HG02759 (cell line): Measurements from ENCODE around the gene RFPL1.
A peak's percentile ranks its signal among the peaks of the same experiment; 100 is the strongest.
"Not testable (repeated sequence)": the region's sequence is repeated elsewhere in the genome, so short reads cannot be mapped to it uniquely, and the experiment has no call there.

Experiments used
- ATAC-seq: cut with Tn5 transposase; IDR thresholded peaks from one replicate; pipeline ENCODE4 v1.9.1; 2021; ENCODE audit warnings: mild to moderate bottlenecking, moderate library complexity; ENCODE audit not compliant: unreplicated experiment

RFPL1 gene

DNA sequence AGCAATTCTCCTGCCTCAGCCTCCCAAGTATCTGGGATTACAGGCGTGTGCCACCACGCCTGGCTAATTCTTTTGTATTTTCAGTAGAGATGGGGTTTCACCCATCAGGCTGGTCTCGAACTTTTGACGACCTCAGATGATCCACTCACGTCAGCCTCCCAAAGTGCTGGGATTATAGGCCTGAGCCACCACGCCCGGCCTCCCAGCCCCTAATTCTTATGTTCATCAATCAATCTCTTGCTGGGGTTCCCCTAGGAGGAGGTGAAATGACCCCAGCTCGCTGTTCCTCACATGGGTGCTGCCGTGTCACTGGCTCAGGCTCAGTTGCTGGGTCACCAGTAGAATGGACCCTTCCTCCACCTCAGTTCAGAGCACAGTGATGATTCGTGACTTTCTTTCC is at the start of gene RFPL1:
Gene RFPL1 (plus strand): TSS at position 301 of the 400 bp plus-strand sequence.
- not testable (repeated sequence) for ATAC-seq

DNA sequence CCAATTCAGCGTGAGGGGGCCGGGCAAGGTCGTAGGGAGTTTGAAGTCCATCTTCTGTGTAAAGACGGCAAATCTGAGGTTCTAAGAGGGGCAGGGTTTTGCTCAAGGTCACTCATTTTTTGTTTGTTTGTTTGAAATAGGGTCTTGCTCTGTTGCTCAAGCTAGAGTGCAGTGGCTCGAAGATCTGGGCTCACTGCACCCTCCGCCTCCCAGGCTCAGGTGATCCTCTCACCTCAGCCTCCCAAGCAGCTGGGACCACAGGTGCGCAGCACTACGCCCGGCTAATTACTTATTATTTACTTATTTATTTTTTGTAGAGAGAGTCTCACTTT is 49.7 kb upstream of the RFPL1 start:
- peak; percentile 8 for ATAC-seq

GRCh38 chr22:29390270-29390669 is 48.1 kb upstream of the RFPL1 start:
- ATAC-seq: no peak

- ATAC-seq: no peak
Observed at GRCh38 chr22:29391546-29391945, 46.8 kb upstream of the RFPL1 start.

- ATAC-seq: no peak
Observed at GRCh38 chr22:29393019-29393608, 45.3 kb upstream of the RFPL1 start.

DNA sequence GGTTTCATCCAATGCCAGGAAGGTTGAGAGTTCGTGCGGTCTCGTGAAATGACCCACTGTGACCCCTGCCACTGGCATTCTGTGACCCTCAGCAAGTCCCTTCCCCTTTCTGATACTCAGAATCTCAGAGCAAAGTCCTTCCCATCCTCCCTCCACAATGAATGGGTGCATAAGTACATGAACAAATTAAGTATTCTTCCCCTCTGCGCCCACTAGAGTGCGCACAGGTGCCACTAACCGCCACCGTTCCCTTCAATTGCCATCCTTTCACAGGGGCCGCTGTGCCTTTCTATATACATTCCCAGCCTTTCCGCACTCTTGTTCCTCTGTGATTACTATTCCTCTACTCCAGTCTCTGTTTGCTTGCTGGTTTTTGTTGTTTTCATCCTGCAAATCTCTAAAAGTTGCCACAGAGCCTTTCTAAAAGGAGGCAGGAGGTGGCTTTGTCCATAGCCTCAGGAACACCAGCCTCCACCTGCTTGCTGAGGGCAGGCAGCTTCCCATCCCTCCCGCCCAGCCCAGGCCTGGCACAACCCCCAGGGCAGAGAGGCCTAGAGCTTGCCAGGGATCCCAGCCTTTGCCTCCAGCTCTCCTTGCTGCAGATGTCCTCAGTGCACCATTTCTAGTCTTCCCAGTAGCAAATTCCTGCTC is 43.3 kb upstream of the RFPL1 start:
- peak; percentile 48 for ATAC-seq

DNA sequence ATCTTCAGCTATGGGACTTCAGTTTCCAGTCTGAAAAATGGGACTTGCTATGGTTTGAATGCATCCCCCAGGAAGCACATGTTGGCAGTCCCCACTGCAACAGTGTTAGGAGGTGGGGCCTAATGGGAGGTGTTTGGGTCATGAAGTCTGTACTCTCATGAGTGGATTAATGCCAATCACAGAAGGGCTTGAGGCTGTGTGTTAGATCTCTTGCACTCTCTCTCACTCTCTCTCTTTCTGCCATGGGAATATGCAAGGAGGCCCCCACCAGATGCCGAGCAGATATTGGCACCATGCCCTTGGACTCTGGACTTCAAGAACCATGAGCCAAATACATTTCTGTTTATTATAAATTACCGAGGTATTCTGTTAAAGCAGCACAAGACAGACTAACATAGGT is 42.3 kb upstream of the RFPL1 start:
- ATAC-seq: no peak

DNA sequence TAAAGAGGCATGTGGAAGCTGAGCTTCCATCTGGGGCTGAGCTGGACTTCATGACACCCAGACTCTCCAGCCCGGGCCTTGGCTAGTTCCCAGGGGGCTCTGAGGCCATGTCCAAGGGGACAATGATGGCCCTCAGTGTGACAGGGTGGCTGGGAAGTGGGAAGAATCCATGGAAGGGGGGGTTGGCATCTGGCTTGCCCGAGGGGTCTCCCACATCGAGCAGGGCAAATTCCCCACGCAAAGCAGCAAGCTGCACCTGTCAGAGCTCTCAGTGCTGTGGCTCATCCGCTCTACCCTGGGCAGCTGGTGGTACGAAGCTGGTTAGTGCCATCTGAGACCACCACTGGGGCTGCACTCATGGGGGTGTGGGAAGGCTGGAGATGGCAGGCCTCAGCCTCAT is 40.6 kb upstream of the RFPL1 start:
- no peak for ATAC-seq

DNA sequence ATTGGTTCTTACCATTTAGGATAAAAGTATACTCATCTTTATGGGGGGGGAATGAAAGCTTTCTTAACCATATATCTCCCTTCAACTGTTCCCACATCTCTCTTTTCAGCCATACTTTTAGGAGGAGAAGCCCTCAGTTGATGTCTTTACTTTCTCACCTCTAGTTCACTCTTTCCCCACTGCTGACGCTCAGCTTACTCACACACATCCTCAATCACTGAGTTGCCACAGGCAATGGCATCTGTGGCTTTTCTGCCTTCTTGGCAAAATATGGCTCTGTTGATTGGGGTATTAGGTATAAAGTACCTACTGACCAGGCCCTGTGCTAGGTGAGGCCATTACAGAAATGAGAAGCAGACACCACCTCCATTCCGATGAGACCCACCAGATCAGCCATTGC is 37.8 kb upstream of the RFPL1 start:
- ATAC-seq: no peak

DNA sequence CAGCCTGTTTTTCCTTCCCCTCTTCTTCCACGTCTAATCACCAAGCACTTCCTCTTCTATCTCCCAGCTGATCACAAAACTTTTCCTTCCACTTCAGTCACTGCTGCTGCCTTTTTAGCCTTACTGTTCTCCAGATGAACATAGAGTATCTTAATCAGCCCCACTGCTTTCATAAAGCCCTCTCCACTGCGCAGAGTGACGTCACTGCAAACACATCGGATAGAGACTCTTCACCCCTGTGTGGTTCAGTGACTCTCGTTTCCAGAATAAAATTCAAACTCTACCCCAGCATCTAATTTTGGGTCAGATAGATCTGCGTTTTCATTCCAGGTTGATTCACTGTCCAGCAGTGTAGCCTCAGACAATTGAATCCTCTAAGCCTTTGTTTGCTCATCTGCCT is 36.8 kb upstream of the RFPL1 start:
- not testable (repeated sequence) for ATAC-seq

- no peak for ATAC-seq
Observed at GRCh38 chr22:29408940-29409339, 29.4 kb upstream of the RFPL1 start.

DNA sequence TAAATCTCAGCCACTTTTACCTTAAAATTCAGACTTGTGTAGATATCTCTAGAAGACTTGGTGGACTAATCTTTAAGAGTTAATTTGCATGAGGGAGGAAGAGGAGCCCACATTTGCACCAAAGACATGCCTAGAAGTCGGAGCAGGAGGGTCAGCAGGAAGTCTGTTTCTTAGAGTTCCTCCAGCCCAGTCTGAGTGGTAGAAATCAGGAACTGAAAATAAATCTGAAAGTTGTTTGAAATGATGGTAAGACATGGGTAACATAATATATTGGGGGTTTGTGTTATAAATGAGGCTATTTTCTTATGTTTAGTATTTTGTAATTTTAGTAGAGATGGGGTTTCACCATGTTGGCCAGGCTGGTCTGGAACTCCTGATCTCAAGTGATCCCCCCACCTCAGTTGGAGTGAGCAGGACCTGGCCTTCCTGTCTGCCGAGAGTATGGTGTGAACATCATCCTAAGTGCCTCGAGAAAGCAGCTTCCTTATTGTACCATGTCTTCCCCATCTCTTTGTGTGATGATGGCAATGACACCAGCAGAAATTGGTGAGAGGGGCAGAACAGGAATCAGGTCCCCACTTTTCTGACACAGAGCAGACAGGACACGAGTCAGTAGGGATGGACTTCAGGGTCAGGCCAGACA is 26.7 kb upstream of the RFPL1 start:
- not testable (repeated sequence) for ATAC-seq

DNA sequence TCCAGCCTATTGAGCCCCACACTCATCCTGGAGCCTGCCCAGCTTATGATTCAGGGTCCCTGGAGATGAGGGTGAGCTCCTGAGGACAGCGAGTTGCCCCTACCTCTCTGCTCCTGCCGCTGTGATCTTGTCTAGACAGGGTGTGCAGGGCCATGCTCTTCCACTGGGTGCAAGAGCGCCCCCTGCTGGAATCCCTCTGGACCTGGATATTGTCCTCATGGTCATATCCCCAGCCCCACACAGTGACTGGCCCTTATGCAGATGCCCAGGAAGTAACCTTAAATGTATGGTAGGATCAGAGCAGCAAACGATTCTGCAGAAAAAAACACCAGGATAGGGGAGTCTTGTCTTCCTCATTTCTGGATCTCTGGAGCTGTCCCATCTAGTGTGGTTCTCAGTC is 25.6 kb upstream of the RFPL1 start:
- not testable (repeated sequence) for ATAC-seq

- peak; percentile 42 for ATAC-seq
Observed at GRCh38 chr22:29414951-29415591, 23.3 kb upstream of the RFPL1 start.

DNA sequence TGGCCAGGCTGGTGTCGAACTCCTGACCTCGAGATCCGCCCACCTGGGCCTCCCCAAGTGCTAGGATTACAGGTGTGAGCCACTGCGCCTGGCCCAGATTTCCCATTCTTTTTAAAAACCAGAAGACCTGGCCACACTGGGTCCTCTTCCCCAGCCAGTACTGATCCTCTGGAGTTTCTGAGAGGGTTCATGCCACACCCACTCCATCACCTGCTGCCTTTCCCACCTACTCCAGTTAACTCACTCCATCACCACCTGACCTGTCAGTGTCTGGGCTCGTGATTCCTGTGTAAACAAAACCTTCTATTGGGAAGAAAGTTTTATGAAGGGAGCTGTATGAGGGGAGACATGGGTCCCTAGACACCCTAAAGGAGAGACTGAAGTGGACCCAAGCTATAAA is 19.7 kb upstream of the RFPL1 start:
- ATAC-seq: not testable (repeated sequence)

DNA sequence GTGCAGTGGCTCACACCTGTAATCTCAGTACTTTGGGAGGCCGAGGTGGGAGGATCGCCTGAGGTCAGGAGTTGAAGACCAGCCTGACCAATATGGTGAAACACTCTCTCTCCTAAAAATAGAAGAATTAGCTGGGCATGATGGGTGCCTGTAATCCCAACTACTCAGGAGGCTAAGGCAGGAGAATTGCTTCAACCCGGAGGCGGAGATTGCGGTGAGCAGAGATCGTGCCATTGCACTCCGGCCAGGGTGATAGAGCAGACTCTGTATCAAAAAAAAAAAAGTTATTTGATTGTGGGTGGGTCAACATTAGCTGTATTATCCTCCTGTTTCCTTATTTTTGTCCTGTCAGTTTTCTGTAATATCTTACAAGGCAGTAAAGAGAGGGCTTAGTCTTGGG is 11.9 kb upstream of the RFPL1 start:
- no peak for ATAC-seq

DNA sequence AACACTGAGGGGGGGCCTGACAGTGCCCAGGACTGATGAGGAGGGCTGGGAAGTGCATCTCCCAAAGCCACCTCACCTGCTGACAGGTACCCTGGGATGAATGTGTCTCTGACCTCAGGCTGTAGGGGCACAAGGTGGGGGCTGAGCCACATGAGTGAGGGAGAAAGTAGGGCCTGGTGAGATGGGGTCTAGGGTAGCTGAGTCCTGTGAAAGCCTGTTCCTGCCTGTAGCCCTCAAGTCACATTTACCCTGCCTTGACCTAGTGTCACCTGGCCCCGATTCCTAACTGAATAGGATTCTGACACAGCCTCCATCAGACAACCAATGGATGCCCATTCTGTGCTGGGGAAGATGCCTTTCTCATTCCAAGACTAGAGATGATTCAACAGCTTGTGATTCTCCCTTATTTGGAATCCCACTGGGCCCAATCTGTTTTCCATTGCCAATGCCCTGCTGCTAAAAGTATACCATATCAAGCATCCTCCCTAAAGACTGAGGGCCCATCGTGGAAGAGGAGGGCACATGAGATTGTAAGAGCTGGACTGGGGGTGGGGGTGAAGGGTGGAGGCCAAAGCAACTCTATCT is 11.1 kb upstream of the RFPL1 start:
- no peak for ATAC-seq

DNA sequence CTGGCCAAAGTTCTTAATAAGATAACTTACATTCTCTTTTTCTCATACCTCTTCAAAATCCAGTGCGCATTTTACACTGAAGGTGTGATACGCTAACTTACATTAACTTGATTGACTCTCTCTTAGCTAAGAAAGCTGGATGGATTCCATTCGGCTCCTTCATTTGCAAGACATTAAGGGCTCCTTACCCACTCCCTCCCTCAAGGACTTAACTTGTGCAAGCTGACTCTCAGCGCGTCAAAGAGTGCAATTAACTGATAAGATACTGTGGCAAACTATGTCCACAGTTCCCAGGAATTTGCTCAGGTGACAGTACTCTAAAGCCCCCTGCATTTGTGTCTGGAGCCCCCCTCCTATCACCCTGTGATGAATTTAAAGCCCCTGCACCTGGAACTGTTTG is 6.4 kb upstream of the RFPL1 start:
- no peak for ATAC-seq

GRCh38 chr22:29433856-29434255 is 4.5 kb upstream of the RFPL1 start:
- no peak for ATAC-seq

DNA sequence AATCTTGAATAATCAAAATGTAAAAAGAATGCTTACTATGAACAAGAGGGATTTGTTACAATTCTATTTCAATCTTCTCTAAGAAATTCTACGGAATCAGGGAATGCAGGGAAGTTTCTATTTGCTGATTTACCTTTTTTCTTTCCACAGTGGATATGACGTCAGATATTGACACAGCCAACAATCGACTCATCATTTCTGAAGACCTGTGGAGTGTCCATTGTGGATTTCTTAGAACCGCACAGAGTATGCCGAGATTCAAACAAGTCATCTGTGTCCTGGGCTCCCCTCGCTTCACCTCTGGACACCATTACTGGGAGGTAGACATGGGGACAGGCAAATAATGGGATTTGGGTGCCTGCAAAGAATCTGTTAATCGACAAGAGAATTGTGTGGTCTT is 4.1 kb upstream of the RFPL1 start:
- ATAC-seq: no peak

DNA sequence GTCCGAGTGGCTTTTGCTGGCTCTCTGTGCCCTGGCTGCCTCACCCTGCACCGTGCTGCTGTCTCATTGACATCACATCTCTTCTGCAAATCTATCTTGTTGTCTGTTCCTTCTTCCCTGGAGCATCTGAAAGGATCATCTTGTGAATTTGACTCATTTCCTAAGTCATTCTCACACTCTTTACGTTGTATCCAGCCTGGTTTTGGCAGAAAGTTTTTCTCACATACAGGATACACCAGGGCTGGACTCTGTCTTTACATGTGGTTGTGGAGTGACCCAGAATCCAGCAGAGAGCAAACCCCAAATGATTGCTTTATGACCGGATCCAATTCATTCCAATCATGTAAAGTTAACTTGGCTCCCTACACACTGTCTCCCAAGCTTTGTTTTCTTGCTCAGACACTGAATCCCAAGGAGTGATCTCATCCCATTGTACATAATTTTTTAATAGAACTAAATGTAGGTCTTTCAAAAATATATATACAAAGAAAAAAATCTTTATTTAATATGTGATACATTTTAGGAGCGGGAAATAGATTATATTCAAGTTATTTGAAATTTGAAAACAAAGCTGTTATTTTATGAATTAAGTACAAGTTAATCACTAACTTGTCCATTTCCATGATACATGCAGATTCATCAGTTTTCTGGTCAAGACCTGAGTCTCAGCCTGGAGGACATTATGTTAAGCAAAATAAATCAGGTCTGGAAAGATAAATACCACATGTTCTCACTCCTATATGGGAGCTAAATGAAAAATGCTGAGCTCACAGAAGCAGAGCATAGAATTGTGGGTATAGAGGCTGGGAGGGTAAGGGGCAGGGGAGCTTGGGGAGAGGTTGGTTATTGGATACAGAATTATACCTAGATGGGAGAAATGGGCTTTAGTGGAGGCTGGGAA is 2.9 kb upstream of the RFPL1 start:
- ATAC-seq: no peak
